Thoracic aorta (tissue), 2 donors: ENCODE results near the gene ASB6. TPM values are rescaled to one million over a fixed set of nuclear protein-coding genes. Genes with fewer than 3 reads are reported as not detected.
A peak's percentile ranks its signal among the peaks of the same experiment; 100 is the strongest.
"Not testable (repeated sequence)": the region's sequence is repeated elsewhere in the genome, so short reads cannot be mapped to it uniquely, and the experiment has no call there.

Experiments used
- ATAC-seq: fragments of 150-250 bp; one replicate; pipeline ENCODE4 v1.8.0; 2017; ENCODE audit warnings: low read depth; ENCODE audit not compliant: insufficient number of reproducible peaks, low FRiP score
- DNase-seq: peaks from one replicate; pipeline ENCODE4 v3.0.0-alpha.2; 2020; ENCODE audit warnings: low spot score
- H3K27ac ChIP-seq, 2 donors: fragments of 200-600 bp; sonication (generic); 1 replicate in 1 of 2; 2 replicates in 1 of 2; pipeline ENCODE4 v1.5.1; 2016; ENCODE audit warnings: mild to moderate bottlenecking in 2 of 2, moderate library complexity in 2 of 2
- H3K27me3 ChIP-seq: fragments of 200-600 bp; sonication (generic); replicated peaks from 2 replicates; pipeline ENCODE4 v1.6.0; 2016; ENCODE audit warnings: mild to moderate bottlenecking; ENCODE audit not compliant: insufficient read depth
- H3K36me3 ChIP-seq: fragments of 200-600 bp; sonication (generic); one replicate; pipeline ENCODE4 v1.5.1; 2016
- H3K4me1 ChIP-seq, 2 donors: fragments of 200-600 bp; sonication (generic); 1 replicate in 1 of 2; 2 replicates in 1 of 2; pipeline versions ENCODE4 v1.5.1 to v1.6.0; 2016; ENCODE audit warnings: low read depth in 2 of 2, mild to moderate bottlenecking in 1 of 2; ENCODE audit not compliant: control insufficient read depth in 1 of 2
- H3K4me3 ChIP-seq: fragments of 200-600 bp; sonication (generic); 2 replicates; pipeline ENCODE4 v1.5.1; 2016; ENCODE audit warnings: mild to moderate bottlenecking
- H3K9me3 ChIP-seq: fragments of 200-600 bp; sonication (generic); 2 replicates; pipeline ENCODE4 v1.5.1; 2016
- total RNA-seq, 2 donors: library from RNA; depleted of rRNA; stranded (reverse); fragments of >200 nt; gene quantifications; one replicate each; pipeline versions ENCODE4 v1.1.0 to v1.2.3, GENCODE V29; 2016
- TF ChIP-seq, protein P1 (sequence below): fragments of 200-600 bp; sonication (generic); IDR thresholded peaks from one replicate; pipeline ENCODE4 v1.5.1; 2019; ENCODE audit warnings: antibody characterized with exemption

Gene ASB6
- total RNA-seq, 2 donors from 2014 or later = 23.0 to 31.0 TPM

DNA sequence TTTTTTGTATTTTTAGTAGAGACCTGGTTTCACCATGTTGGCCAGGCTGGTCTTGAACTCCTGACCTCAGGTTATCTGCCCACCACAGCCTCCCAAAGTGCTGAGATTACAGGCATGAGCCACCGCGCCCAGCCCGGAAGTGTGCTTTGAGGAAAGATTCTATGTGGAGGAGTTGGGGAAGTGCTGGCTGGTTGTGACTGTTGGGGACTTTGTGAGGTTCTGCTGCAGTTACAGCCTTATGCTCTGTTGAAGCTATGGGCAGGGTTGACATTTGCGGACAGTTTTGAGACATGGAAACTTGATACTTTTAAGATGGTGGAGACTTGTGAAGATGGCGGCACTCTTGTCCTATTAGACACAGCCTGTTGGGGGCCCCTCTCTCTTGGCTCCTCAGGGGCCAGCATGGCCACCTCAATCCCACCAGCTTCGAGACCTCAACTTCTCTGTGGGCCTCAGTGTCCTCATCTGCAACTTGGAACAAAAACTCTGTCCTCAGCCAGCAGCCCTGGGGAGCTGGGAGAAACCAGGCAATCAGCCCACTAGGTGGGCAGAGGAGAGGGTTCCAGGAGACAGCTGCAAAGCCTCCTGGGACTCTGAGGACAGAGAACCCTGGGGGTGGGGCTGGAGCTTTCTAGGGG lies 45.9 kb downstream of the ASB6 start:
- H3K4me1 ChIP-seq = peaks cover 6 to 25% of the 10 kb centered on the region in 2 donors
- H3K27me3 ChIP-seq = no peaks in the 10 kb centered on the region
- H3K4me3 ChIP-seq = no peak overlapping the region
- no peaks in the 10 kb centered on the region for H3K9me3 ChIP-seq
- no peak for ATAC-seq
- H3K36me3 ChIP-seq = no peaks in the 10 kb centered on the region
- TF ChIP-seq, protein P1, sequence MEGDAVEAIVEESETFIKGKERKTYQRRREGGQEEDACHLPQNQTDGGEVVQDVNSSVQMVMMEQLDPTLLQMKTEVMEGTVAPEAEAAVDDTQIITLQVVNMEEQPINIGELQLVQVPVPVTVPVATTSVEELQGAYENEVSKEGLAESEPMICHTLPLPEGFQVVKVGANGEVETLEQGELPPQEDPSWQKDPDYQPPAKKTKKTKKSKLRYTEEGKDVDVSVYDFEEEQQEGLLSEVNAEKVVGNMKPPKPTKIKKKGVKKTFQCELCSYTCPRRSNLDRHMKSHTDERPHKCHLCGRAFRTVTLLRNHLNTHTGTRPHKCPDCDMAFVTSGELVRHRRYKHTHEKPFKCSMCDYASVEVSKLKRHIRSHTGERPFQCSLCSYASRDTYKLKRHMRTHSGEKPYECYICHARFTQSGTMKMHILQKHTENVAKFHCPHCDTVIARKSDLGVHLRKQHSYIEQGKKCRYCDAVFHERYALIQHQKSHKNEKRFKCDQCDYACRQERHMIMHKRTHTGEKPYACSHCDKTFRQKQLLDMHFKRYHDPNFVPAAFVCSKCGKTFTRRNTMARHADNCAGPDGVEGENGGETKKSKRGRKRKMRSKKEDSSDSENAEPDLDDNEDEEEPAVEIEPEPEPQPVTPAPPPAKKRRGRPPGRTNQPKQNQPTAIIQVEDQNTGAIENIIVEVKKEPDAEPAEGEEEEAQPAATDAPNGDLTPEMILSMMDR = no peak
- H3K27ac ChIP-seq = peak overlapping the region; percentile 76 to 78
- no peak for DNase-seq

DNA sequence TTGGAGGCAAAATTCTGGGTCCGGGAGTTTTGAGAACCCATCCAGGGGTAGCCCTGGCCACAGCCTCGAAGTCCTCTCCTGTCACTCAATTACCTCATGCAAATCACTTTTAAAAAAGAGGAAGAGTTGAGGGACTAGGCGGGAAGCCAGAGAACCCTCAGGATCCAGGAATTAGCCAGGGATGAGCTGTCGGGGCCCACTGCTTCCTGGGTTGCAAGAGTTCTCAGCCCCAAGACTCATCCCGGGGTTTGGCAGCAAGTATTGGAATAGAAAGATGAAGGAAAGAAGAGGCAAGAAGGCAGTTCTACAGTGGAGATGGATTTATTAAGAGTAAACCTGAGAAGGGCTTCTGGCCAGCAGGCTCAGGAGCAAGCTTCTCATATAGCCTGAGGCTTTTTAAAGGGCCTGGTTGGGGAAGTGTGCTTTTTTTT lies 46.6 kb downstream of the ASB6 start:
- no peak overlapping the region for H3K4me3 ChIP-seq
- no peaks in the 10 kb centered on the region for H3K36me3 ChIP-seq
- no peak for DNase-seq
- no peak for ATAC-seq
- peaks cover 6 to 25% of the 10 kb centered on the region in 2 donors for H3K4me1 ChIP-seq
- H3K9me3 ChIP-seq = no peaks in the 10 kb centered on the region
- no peaks in the 10 kb centered on the region for H3K27me3 ChIP-seq
- TF ChIP-seq, protein P1 = no peak
- no peak overlapping the region for H3K27ac ChIP-seq

DNA sequence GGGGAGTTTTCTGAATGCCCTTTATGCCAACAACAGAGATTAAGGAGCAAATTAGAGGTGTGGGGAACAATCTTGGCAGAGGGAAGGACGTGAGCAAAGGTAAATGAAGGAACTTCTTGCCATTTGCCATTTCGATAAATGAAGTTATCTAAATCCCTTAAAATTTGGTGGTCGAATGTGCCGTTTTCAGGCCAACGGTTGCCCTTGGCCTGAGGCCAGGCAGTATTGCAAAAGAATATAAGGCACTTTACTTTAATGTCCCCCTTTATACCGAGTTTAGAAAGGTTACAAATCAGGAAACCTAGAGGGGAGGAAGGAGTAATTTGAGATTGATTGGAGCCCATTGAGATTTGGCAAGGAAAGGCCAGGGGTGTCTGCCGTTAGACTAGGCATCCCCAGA lies 47.3 kb downstream of the ASB6 start:
- no peak overlapping the region for H3K27ac ChIP-seq
- peaks cover 6 to 28% of the 10 kb centered on the region in 2 donors for H3K4me1 ChIP-seq
- DNase-seq = no peak
- H3K36me3 ChIP-seq = no peaks in the 10 kb centered on the region
- H3K9me3 ChIP-seq = no peaks in the 10 kb centered on the region
- no peak overlapping the region for H3K4me3 ChIP-seq
- H3K27me3 ChIP-seq = no peaks in the 10 kb centered on the region
- ATAC-seq = no peak
- TF ChIP-seq, protein P1 = no peak

DNA sequence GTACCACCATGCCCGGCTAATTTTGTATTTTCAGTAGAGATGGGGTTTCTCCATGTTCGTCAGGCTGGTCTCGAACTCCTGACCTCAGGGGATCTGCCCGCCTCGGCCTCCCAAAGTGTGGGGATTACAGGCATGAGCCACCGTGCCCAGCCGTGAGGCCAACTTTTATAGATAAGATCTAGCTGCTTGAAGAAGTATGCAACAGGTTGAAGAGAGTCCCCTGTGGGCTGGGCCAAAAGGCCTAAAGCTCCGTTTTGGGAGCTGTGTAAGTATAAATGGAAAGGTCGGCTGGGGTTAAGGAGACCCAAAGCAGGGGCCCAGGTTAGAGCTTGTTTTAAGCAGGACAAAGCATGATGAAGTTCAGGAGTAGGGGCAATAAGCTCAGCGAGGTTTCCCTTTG lies 49.2 kb downstream of the ASB6 start:
- not testable (repeated sequence) for H3K9me3 ChIP-seq, DNase-seq, H3K27me3 ChIP-seq, H3K4me3 ChIP-seq, ATAC-seq, H3K27ac ChIP-seq, H3K36me3 ChIP-seq
- peaks cover 4 to 32% of the 10 kb centered on the region in 2 donors for H3K4me1 ChIP-seq

DNA sequence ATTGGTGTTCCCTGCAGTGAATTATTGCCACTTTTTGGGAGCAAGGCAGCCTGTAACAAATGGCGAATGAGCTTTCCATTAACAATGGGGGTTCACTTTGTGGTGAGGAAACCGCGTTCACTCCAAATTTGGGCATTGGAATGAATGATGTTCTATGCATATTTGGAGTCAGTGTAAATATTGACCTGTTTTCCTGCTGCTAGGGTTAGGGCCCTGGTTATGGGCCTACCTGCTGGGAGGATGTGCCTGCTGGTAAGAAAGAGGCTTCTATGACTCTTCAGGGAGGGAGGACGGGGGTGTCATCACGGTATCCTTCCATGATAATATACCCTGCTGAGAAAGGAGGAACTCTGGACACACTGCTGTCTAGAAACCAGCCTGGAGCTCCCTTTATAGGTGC lies 50.0 kb downstream of the ASB6 start:
- no peak for ATAC-seq
- Histone ChIP-seq H3K4me1 (peaks cover 0 to 27% of the 10 kb centered on the region in 2 donors), H3K4me3 (no peak overlapping the region), H3K9me3 (no peaks in the 10 kb centered on the region), H3K27ac (no peak overlapping the region), H3K36me3 (no peaks in the 10 kb centered on the region), H3K27me3 (no peaks in the 10 kb centered on the region)
- TF ChIP-seq, protein P1 = no peak
- no peak for DNase-seq

DNA sequence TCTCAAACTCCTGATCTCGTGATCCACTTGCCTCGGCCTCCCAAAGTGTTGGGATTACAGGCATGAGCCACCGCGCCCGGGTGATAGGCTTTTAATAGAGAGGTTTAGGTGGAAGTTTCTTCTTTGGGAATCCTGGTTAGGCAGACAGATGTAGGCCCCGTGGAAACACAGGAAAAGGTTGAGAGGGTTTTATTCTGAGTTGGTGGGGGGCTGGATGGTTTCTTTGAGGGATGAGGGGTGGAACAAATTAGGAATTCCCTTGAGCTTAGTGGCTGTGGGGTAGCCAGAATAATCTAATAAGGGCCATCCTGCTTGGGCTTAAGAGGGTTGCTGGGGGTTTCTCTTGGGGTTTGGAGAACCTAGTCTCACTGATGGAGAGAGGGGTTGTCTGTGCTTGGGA lies 51.5 kb downstream of the ASB6 start:
- Histone ChIP-seq H3K4me1 (peaks cover 0 to 15% of the 10 kb centered on the region in 2 donors), H3K4me3 (no peak overlapping the region), H3K36me3 (no peaks in the 10 kb centered on the region), H3K27ac (peak overlapping the region in 1 of 2 donors; percentile 42), H3K27me3 (no peaks in the 10 kb centered on the region), H3K9me3 (no peaks in the 10 kb centered on the region)
- TF ChIP-seq, protein P1 = no peak
- no peak for ATAC-seq
- no peak for DNase-seq
